Measurements from ENCODE around the gene MAP1B.
"Not testable (repeated sequence)": the region's sequence is repeated elsewhere in the genome, so short reads cannot be mapped to it uniquely, and the experiment has no call there.

- TF ChIP-seq POLR2A (IDR thresholded peaks at IDR 0.05; ENCODE audit: borderline replicate concordance, extremely low read depth, insufficient read depth, insufficient read length); POLR2AphosphoS5 (IDR thresholded peaks at IDR 0.05; ENCODE audit: low read depth, low read length); SIN3A (IDR thresholded peaks at IDR 0.05; ENCODE audit: low read depth); CTCF (IDR thresholded peaks at IDR 0.05 in 2 of 3, conservative IDR thresholded peaks at IDR 0.05 in 1 of 3; ENCODE audit: borderline replicate concordance in 1 of 3, insufficient read depth in 1 of 3, low read depth in 2 of 3, low read length in 2 of 3); CBX3 (IDR thresholded peaks at IDR 0.05; ENCODE audit: low read depth); SP1 (IDR thresholded peaks at IDR 0.05; ENCODE audit: low read depth); JUND (IDR thresholded peaks at IDR 0.05); FOSL1 (IDR thresholded peaks at IDR 0.05; ENCODE audit: low read depth); ZFX (IDR thresholded peaks at IDR 0.05): not testable (repeated sequence)
Measured at GRCh38 chr5:72171181-72171580, 63.9 kb downstream of the MAP1B start.
